Measurements from ENCODE around the gene PLEKHG3.

DNA sequence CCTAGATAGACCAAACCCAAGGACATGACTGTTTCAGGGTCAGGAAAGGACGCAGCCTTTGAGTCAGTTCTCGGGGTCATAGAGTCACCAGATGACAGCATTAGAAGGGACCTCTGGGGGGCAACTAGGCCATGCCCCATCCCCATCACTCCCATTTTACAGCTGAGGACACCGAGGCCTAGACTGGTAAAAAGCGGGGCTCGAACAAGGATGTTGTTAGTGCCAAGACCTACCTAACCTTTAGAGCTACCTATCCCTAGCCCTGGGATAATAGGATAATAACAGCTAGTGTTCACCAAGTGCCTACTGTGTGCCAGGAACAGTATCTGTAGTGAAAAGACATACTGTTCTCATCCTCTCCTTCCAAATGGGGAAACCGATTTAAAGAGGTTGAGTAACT, 48.7 kb downstream of the PLEKHG3 start:
- TF ChIP-seq CTCF (conservative IDR thresholded peaks at IDR 0.05) (no peak), ZFX (IDR thresholded peaks at IDR 0.05) (no peak)

Data from C4-2B (cell line).